ENCODE results near the gene MYL12B.
"Not testable (repeated sequence)": the region's sequence is repeated elsewhere in the genome, so short reads cannot be mapped to it uniquely, and the experiment has no call there.

MYL12B gene

DNA sequence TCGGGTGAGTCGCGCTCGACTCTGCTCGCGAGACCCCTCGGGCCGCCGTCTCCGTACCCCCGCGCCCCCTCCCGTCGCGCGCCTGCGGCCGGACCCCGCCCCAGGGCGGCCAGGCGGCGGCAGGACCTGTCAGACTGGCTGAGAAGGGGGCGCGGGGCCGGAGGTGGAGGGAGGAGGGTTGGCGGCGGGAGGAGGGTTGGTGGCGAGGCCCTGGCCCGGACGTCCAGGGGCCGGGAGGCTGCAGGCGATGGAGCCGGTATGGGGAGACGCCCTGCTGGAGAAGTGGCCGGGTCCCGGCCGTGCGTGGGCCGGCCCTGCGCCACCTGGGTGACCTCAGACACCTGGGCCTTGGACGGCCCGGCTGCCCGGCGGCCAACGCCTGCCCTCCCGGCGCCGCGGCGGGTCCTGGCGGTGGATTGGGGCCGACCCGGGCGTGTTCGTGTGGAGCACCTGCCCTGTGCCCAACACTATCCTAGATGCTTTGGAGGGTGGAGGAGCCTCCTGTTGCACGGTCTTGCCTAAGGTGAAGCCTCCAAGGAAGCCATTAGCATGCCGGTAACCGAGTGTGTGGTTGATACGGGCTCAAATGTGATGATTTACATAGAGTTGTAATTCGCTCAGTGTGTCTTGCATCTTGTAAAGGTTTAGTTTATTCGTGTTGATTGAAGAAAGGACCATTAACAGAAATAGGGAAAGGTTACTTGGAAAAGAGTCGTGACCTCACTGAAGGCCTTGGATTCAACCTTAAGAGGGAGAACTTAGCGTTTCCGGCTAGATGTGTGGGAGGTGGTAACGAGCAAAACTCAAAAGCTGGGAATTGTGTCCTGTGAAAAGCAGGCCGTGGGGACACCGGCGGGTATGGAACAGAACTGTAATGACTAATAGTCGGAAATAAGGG, 550 bp downstream of the MYL12B start:
- DNase-seq (ENCODE audit: low read depth in 2 of 2), result peak in 1 of 2 donors; percentile 20

DNA sequence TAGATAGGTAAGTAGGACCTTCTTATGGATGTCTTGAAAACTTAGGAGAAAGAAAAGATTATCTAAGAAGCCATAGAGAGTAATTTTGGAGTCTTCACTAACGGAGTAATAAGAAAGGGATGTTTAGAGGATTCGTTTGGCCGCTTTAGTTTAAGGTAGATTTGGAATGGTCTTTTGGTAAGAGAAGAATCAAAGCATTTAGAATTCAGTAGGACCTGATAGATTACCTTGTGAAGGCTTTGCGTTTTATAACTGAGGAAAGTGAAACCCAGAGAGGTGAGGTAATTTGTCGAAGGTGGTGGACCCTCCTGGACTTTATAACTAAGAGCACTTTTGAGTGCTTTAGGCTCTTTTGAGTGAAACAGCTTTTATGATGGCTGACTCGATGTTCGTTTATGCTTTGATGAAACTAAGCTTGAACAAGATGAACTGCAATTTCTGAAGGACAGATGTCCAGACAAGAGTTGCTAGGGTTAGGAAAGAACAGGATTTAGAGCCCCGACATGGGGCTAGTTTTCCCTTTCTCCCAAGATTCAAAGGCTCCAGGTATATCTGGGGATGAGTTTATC, 1.3 kb downstream of the MYL12B start:
- DNase-seq (ENCODE audit: low read depth in 2 of 2), result no peak

DNA sequence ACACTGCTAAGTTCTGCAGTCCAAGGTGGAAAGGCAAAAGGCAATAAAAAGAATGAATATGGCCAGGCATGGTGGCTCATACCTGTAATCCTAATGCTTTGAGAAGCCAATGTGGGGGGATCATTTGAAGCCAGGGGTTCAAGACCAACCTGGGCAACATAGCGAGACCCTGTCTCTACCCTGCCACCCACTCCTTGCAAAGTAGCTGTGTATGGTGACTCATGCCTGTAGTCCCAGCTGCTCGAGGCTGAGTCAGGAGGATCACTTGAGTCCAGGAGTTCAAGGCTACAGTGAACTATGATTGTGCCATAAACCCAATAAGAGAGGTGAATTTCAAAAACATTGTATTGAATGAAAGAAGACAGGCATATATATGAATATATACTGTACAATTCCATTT, 2.4 kb downstream of the MYL12B start:
- DNase-seq (ENCODE audit: low read depth in 2 of 2), result no peak

GRCh38 chr18:3265564-3266033, 3.7 kb downstream of the MYL12B start:
- DNase-seq (ENCODE audit: low read depth in 2 of 2), result no peak

DNA sequence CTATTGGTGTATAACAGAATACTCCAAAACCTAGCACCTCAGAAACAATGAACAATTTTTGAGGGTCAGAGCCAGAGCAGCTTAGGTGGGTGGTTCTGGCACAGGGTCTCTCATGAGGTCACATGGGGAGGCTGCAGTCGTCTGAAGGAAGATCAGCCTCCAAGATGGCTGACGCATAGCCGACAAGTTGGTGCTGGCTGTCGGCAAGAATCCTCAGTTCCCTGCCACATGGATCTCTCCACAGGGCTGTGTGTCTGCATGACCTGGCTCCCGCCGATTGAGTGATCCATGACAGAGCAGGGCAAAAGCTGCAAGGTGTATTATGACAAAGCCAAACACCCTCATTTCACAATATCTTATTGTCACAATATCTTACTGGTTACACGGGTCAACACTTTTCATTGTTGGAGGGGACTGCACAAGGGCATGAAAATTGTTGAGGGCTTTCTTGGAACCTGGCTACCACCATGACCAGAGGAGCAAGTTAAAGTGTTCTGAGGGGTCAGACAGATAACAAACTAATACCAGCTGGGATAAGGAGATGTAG, 4.2 kb downstream of the MYL12B start:
- no peak for DNase-seq (ENCODE audit: low read depth in 2 of 2)

- DNase-seq (ENCODE audit: low read depth in 2 of 2), result no peak
Measured at GRCh38 chr18:3268306-3268705, 6.4 kb downstream of the MYL12B start.

DNA sequence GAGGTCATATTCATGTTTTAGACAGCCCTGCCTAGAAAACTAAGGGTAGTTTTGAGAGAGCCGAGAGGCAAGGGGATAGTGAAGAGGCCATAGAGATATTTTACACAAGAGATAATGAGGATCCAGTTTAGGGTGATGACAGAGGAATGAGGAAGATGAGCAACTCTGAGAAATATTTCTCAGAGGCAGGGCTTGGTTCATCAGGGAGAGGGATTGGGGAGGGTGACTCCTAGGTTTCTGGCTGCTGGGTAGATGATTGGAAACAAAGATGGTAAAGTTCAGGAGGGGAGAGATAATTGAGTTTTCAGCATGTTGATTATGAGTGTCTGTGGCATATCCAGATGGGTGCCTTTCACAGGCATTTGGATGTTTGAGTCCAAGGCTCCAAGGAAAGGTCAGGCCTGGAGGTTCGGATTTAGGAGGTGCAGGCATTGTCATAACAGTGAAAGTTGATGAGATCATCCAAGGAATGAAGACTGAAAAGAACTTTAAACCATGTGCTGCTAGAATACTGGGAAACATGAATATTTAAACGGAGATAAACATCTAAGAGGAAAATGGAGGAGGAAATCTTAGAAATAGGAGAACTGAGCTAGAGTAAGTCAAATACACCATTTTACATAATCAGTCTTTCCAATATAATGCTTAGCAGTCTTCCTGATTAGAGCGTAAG, 7.4 kb downstream of the MYL12B start:
- no peak for DNase-seq (ENCODE audit: low read depth in 2 of 2)

DNA sequence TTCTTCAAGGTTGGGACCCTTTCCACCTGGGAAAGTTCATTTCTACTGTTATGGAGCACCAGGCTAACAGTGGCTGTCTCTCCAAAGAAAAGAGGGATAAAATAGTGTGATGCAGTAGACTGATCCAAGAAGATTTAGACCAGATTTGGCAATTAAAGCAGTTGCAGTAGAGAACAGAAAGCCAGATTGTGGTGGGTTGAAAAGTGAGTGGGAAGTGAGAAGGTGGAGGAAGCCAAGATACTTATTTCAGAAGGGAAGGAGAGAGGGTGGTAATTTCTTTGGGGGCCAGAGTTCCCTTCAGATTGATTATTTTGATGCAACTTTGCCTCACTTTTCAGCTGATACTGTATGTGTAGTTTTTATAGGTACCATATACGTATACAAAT, 8.0 kb downstream of the MYL12B start:
- no peak for DNase-seq (ENCODE audit: low read depth in 2 of 2)

- DNase-seq (ENCODE audit: low read depth in 2 of 2), result no peak
Measured at GRCh38 chr18:3273042-3273441, 11.1 kb downstream of the MYL12B start.

DNA sequence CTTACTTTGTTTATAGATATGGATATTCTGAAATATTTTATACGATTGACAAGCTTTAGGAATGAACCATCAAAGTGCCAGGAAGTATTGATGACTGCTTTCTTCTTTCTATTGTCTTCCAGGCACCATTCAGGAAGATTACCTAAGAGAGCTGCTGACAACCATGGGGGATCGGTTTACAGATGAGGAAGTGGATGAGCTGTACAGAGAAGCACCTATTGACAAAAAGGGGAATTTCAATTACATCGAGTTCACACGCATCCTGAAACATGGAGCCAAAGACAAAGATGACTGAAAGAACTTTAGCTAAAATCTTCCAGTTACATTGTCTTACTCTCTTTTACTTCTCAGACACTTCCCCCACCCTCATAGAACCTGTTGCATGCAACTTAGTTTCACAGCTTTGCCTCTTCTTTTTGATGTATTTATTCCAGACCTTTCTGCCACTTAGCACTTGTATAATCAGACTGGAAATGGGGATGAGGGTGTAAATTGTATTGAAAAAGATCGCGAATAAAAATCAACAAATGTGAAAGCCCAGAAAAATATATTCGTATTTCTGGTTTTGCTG, 15.8 kb downstream of the MYL12B start:
- DNase-seq (ENCODE audit: low read depth in 2 of 2), result not testable (repeated sequence)

DNA sequence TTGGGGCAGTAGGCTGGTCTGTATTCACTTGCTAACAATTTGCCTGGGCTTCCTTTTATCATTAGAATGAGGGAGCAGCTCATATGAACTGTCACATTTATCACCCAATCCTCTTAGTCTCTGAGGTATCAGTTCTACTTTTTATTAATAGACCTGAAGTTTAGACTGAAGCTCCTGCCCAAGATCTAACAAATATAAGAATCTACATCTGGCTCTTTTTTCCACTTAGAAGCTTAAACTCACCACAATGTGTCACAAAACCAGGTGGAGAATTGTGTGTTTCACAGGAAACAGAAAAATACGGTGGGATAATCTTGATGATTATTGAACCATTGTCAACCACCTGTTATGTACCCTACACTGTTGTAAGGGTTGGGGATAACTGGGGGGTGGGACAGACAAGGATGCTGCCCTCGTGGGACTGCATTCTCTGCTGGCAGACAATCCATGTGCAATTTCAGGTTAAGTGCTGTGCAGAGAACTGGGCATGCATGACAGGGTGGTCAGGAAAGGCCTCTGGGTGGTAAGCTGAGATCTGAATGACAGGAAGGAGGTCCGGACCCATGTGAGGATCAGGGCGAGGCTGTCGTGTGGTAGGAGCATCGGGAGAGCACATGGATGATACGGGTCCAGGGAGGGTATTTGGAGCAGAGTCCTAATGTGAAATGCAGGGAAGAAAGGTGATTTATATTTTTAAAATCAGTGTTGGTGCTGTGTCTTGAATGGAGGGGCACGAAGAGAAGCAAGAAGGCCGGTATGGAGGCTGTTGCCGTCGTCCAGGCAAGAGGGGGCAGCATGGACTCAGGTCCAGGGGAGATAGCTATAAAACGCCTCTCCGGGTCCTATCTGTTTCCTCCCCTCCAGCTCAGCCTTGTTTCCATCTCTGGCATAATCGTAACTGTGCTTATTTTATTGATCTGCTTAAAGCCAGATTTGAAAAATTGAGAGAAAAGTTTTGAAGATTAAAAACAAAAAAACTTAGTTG, 17.6 kb downstream of the MYL12B start:
- no peak for DNase-seq (ENCODE audit: low read depth in 2 of 2)

DNA sequence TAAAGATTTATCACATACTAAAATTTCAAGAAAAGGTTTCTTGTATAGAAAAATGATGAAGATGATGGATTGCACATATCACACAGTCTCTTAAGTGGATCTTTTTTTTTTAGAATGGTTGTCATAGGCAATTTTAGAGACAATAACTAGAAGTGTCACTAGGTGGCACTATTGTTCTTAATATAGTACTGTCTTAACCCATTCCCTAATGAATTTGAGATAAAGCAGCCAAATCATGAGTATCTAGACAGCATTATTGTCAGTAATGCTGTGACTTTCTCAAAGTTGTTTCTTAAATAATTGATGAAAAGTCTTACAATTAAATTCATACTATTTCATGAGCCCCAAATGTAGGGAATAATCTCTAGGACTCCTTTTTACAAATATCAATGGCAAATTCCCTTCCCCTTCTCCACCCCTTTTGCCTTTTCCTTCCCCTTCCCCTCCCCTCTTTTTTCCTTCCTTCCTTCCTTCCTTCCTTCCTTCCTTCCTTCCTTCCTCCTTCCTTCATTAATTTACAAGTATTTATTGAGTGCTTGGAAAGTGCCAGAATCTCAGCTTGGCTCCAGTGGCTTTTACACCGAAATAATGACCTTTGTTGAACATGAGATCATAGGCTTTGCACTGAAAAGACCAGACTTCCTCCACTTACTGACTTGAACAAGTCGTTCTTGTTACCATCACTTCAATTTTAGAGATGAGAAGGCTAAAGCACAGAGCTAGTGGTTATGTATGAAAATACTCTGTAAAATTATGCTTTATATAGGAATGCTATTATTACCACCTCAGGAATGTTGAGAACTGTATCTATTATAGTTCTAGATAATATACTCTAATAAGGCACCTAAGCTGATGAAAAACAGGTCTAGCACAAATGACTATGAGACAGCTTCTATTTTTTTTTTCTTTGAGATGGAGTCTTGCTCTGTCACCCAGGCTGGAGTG, 19.8 kb downstream of the MYL12B start:
- no peak for DNase-seq (ENCODE audit: low read depth in 2 of 2)

GRCh38 chr18:3283253-3283863, 21.4 kb downstream of the MYL12B start:
- no peak for DNase-seq (ENCODE audit: low read depth in 2 of 2)

GRCh38 chr18:3283908-3284307, 22.0 kb downstream of the MYL12B start:
- DNase-seq (ENCODE audit: low read depth in 2 of 2), result no peak

- no peak for DNase-seq (ENCODE audit: low read depth in 2 of 2)
Measured at GRCh38 chr18:3284501-3284900, 22.6 kb downstream of the MYL12B start.

DNA sequence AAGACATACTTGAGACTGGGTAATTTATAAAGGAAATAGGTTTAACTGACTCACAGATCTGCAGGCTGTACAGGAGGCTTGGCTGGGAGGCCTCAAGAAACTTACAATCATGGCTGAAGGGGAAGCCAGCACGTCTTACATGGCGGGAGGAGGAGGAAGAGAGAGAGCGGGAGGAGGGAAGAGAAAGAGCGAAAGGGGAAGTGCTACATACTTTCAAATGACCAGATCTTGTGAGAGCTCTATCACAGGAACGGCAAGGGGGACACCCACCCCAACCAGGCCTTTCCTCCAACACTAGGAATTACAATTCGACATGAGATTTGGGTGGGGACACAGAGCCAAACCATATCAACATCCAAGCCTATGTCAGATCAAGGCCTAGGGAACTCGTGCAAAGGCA, 24.2 kb downstream of the MYL12B start:
- DNase-seq (ENCODE audit: low read depth in 2 of 2), result no peak

- DNase-seq (ENCODE audit: low read depth in 2 of 2), result no peak
Measured at GRCh38 chr18:3293196-3293951, 31.4 kb downstream of the MYL12B start.

DNA sequence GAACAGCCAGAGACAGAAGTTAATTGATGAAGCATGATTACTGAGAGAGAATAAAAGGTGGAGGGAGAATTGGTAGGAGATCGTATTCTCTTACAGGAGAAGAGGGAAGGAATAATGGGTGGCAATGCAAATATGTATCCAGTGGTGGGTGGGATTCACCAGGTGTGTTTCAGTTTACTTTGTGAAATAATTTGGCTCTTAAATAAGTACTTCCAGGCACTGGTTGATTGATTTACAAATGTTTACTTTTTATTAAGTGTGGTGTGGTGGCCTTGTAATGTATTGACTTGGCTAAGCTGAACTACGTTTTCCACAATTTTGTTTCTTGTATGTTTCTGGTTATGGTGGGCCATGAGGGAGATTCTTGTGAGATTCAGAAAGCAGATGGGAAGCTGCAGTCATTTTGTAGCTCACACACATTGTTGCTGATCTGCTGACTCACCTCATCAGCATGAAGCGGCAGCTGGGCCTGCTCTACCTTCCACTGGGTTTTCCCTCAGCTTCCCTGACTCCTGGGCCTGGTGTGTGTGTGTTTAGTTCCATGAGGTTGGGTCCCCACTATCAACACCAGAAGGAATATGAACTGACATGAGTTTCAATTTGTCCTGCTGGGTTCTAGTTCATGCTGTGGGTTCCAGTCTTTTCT, 32.6 kb downstream of the MYL12B start:
- no peak for DNase-seq (ENCODE audit: low read depth in 2 of 2)

Data from stimulated activated CD4-positive, alpha-beta T cell treated with anti-CD3 and anti-CD28 coated beads, Interleukin-4, amount 100 ng/mL, for 48 hours (primary cell).